ENCODE results near the gene ZNF532. TPM values are rescaled to one million over a fixed set of nuclear protein-coding genes. Genes with fewer than 3 reads are reported as not detected.
"Not testable (repeated sequence)": the region's sequence is repeated elsewhere in the genome, so short reads cannot be mapped to it uniquely, and the experiment has no call there.

Gene ZNF532
- polyA plus RNA-seq, 3 donors: 86.6 to 104 (median 102) TPM

GRCh38 chr18:58896268-58896667 lies 31.6 kb downstream of the ZNF532 start:
- no peak for DNase-seq (ENCODE audit: low read depth in 3 of 3, low spot score in 2 of 3)

GRCh38 chr18:58896734-58897508 lies 32.2 kb downstream of the ZNF532 start:
- no peak for DNase-seq (ENCODE audit: low read depth in 3 of 3, low spot score in 2 of 3)

GRCh38 chr18:58898010-58898799 lies 33.5 kb downstream of the ZNF532 start:
- no peak for DNase-seq (ENCODE audit: low read depth in 3 of 3, low spot score in 2 of 3)

GRCh38 chr18:58900015-58900649 lies 35.5 kb downstream of the ZNF532 start:
- no peak for DNase-seq (ENCODE audit: low read depth in 3 of 3, low spot score in 2 of 3)

GRCh38 chr18:58901143-58901542 lies 36.5 kb downstream of the ZNF532 start:
- DNase-seq (ENCODE audit: low read depth in 3 of 3, low spot score in 2 of 3): no peak

GRCh38 chr18:58901783-58902182 lies 37.1 kb downstream of the ZNF532 start:
- DNase-seq (ENCODE audit: low read depth in 3 of 3, low spot score in 2 of 3): no peak

GRCh38 chr18:58902961-58903360 lies 38.3 kb downstream of the ZNF532 start:
- DNase-seq (ENCODE audit: low read depth in 3 of 3, low spot score in 2 of 3): no peak

- no peak for DNase-seq (ENCODE audit: low read depth in 3 of 3, low spot score in 2 of 3)
Observed at GRCh38 chr18:58903533-58903932, 38.9 kb downstream of the ZNF532 start.

- no peak for DNase-seq (ENCODE audit: low read depth in 3 of 3, low spot score in 2 of 3)
Observed at GRCh38 chr18:58905777-58906428, 41.2 kb downstream of the ZNF532 start.

GRCh38 chr18:58908006-58908405 lies 43.3 kb downstream of the ZNF532 start:
- DNase-seq (ENCODE audit: low read depth in 3 of 3, low spot score in 2 of 3): no peak

GRCh38 chr18:58909521-58909920 lies 44.8 kb downstream of the ZNF532 start:
- DNase-seq (ENCODE audit: low read depth in 3 of 3, low spot score in 2 of 3): no peak

GRCh38 chr18:58911241-58911640 lies 46.6 kb downstream of the ZNF532 start:
- no peak for DNase-seq (ENCODE audit: low read depth in 3 of 3, low spot score in 2 of 3)

- no peak for DNase-seq (ENCODE audit: low read depth in 3 of 3, low spot score in 2 of 3)
Observed at GRCh38 chr18:58911766-58912165, 47.1 kb downstream of the ZNF532 start.

GRCh38 chr18:58915006-58915799 lies 50.5 kb downstream of the ZNF532 start:
- no peak for DNase-seq (ENCODE audit: low read depth in 3 of 3, low spot score in 2 of 3)

- no peak for DNase-seq (ENCODE audit: low read depth in 3 of 3, low spot score in 2 of 3)
Observed at GRCh38 chr18:58915995-58916394, 51.3 kb downstream of the ZNF532 start.

GRCh38 chr18:58919934-58920333 lies 55.3 kb downstream of the ZNF532 start:
- DNase-seq (ENCODE audit: low read depth in 3 of 3, low spot score in 2 of 3): not testable (repeated sequence)

GRCh38 chr18:58922995-58923394 lies 58.3 kb downstream of the ZNF532 start:
- DNase-seq (ENCODE audit: low read depth in 3 of 3, low spot score in 2 of 3): no peak

GRCh38 chr18:58924473-58924872 lies 59.8 kb downstream of the ZNF532 start:
- DNase-seq (ENCODE audit: low read depth in 3 of 3, low spot score in 2 of 3): no peak

- DNase-seq (ENCODE audit: low read depth in 3 of 3, low spot score in 2 of 3): no peak
Observed at GRCh38 chr18:58927659-58928058, 63.0 kb downstream of the ZNF532 start.

GRCh38 chr18:58928386-58928785 lies 63.7 kb downstream of the ZNF532 start:
- no peak for DNase-seq (ENCODE audit: low read depth in 3 of 3, low spot score in 2 of 3)

All from right renal cortex interstitium (tissue), 3 donors.